IPS-15b (cell line): ENCODE results near the gene MYO15A.

Experiments used
- H3K27me3 ChIP-seq: one replicate; pipeline ENCODE4 v1.6.1; 2013; ENCODE audit warnings: low read length; ENCODE audit not compliant: control insufficient read depth, insufficient read depth
- H3K36me3 ChIP-seq: one replicate; pipeline ENCODE4 v1.6.1; 2013; ENCODE audit warnings: low read length; ENCODE audit not compliant: control insufficient read depth, insufficient read depth
- H3K4me1 ChIP-seq: one replicate; pipeline ENCODE4 v1.6.1; 2013; ENCODE audit warnings: mild to moderate bottlenecking, low read length; ENCODE audit not compliant: control insufficient read depth, insufficient read depth
- H3K4me3 ChIP-seq: one replicate; pipeline ENCODE4 v1.5.1; 2013; ENCODE audit warnings: low read depth, low read length
- H3K9ac ChIP-seq: one replicate; pipeline ENCODE4 v1.6.1; 2013; ENCODE audit warnings: low read depth, mild to moderate bottlenecking, low read length
- H3K9me3 ChIP-seq: one replicate; pipeline ENCODE4 v1.6.1; 2013; ENCODE audit warnings: mild to moderate bottlenecking, low read length; ENCODE audit not compliant: control insufficient read depth, insufficient read depth

MYO15A gene

GRCh38 chr17:18172531-18173278 lies 64.1 kb downstream of the MYO15A start:
- Histone ChIP-seq H3K27me3 (no peaks in the 10 kb centered on the region), H3K9me3 (no peaks in the 10 kb centered on the region), H3K4me3 (no peak overlapping the region), H3K36me3 (no peaks in the 10 kb centered on the region), H3K9ac (no peak overlapping the region), H3K4me1 (no peaks in the 10 kb centered on the region)

GRCh38 chr17:18173740-18174139 lies 65.2 kb downstream of the MYO15A start:
- no peaks in the 10 kb centered on the region for H3K4me1 ChIP-seq
- H3K9me3 ChIP-seq, result no peaks in the 10 kb centered on the region
- peak overlapping the region; percentile 37 for H3K9ac ChIP-seq
- H3K27me3 ChIP-seq, result no peaks in the 10 kb centered on the region
- no peaks in the 10 kb centered on the region for H3K36me3 ChIP-seq
- no peak overlapping the region for H3K4me3 ChIP-seq

GRCh38 chr17:18176176-18176575 lies 67.6 kb downstream of the MYO15A start:
- H3K36me3 ChIP-seq, result no peaks in the 10 kb centered on the region
- no peak overlapping the region for H3K4me3 ChIP-seq
- H3K27me3 ChIP-seq, result no peaks in the 10 kb centered on the region
- H3K9ac ChIP-seq, result no peak overlapping the region
- H3K4me1 ChIP-seq, result no peaks in the 10 kb centered on the region
- no peaks in the 10 kb centered on the region for H3K9me3 ChIP-seq

GRCh38 chr17:18177133-18177532 lies 68.6 kb downstream of the MYO15A start:
- no peaks in the 10 kb centered on the region for H3K27me3 ChIP-seq
- no peak overlapping the region for H3K9ac ChIP-seq
- H3K36me3 ChIP-seq, result no peaks in the 10 kb centered on the region
- H3K4me1 ChIP-seq, result no peaks in the 10 kb centered on the region
- H3K9me3 ChIP-seq, result no peaks in the 10 kb centered on the region
- no peak overlapping the region for H3K4me3 ChIP-seq

- Histone ChIP-seq H3K9me3 (no peaks in the 10 kb centered on the region), H3K27me3 (no peaks in the 10 kb centered on the region), H3K4me1 (no peaks in the 10 kb centered on the region), H3K9ac (no peak overlapping the region), H3K36me3 (no peaks in the 10 kb centered on the region), H3K4me3 (no peak overlapping the region)
These were observed 69.2 kb downstream of the MYO15A start for GRCh38 chr17:18177722-18178121.

- Histone ChIP-seq H3K36me3 (no peaks in the 10 kb centered on the region), H3K9ac (no peak overlapping the region), H3K27me3 (no peaks in the 10 kb centered on the region), H3K4me3 (no peak overlapping the region), H3K4me1 (no peaks in the 10 kb centered on the region), H3K9me3 (no peaks in the 10 kb centered on the region)
These were observed 70.6 kb downstream of the MYO15A start for GRCh38 chr17:18179196-18179595.

- Histone ChIP-seq H3K4me1 (no peaks in the 10 kb centered on the region), H3K9me3 (no peaks in the 10 kb centered on the region), H3K27me3 (no peaks in the 10 kb centered on the region), H3K9ac (no peak overlapping the region), H3K36me3 (no peaks in the 10 kb centered on the region), H3K4me3 (no peak overlapping the region)
These were observed 71.2 kb downstream of the MYO15A start for GRCh38 chr17:18179804-18180203.

- Histone ChIP-seq H3K4me1 (peaks cover 10% of the 10 kb centered on the region), H3K9me3 (no peaks in the 10 kb centered on the region), H3K27me3 (no peaks in the 10 kb centered on the region), H3K36me3 (no peaks in the 10 kb centered on the region), H3K9ac (no peak overlapping the region), H3K4me3 (no peak overlapping the region)
These were observed 72.8 kb downstream of the MYO15A start for GRCh38 chr17:18181358-18181757.

- H3K27me3 ChIP-seq, result no peaks in the 10 kb centered on the region
- no peaks in the 10 kb centered on the region for H3K9me3 ChIP-seq
- peak overlapping the region; percentile 87 for H3K9ac ChIP-seq
- H3K36me3 ChIP-seq, result no peaks in the 10 kb centered on the region
- peak overlapping the region; percentile 87 for H3K4me3 ChIP-seq
- peaks cover 13% of the 10 kb centered on the region for H3K4me1 ChIP-seq
These were observed 73.8 kb downstream of the MYO15A start for GRCh38 chr17:18182110-18182977.

- no peaks in the 10 kb centered on the region for H3K9me3 ChIP-seq
- H3K4me3 ChIP-seq, result peak overlapping the region; percentile 87
- no peaks in the 10 kb centered on the region for H3K27me3 ChIP-seq
- H3K4me1 ChIP-seq, result peaks cover 13% of the 10 kb centered on the region
- H3K9ac ChIP-seq, result peak overlapping the region; percentile 87
- H3K36me3 ChIP-seq, result peaks cover 4% of the 10 kb centered on the region
These were observed 74.4 kb downstream of the MYO15A start for GRCh38 chr17:18182978-18183333.

- H3K4me1 ChIP-seq, result peaks cover 13% of the 10 kb centered on the region
- no peaks in the 10 kb centered on the region for H3K27me3 ChIP-seq
- peak within 1 kb of the TSS; percentile 87 for H3K4me3 ChIP-seq
- H3K36me3 ChIP-seq, result peaks cover 9% of the 10 kb centered on the region
- H3K9me3 ChIP-seq, result no peaks in the 10 kb centered on the region
- peak within 1 kb of the TSS; percentile 87 for H3K9ac ChIP-seq
These were observed 75.0 kb downstream of the MYO15A start, which contains the start of gene ALKBH5 for GRCh38 chr17:18183334-18184142. TSS of gene ALKBH5 (plus strand) at chr17:18183828. CDS start at chr17:18184244, 416 bp downstream.
